Activated naive CD8-positive, alpha-beta T cell treated with anti-CD3 and anti-CD28 coated beads, Interleukin-2, amount 50 U/mL, for 16 hours (primary cell): Measurements from ENCODE around the gene CCS.
"Not testable (repeated sequence)": the region's sequence is repeated elsewhere in the genome, so short reads cannot be mapped to it uniquely, and the experiment has no call there.

Experiments used
- DNase-seq: peaks from one replicate; pipeline ENCODE4 v3.0.0-alpha.2; 2020; ENCODE audit warnings: low read depth, low spot score

The CCS gene

DNA sequence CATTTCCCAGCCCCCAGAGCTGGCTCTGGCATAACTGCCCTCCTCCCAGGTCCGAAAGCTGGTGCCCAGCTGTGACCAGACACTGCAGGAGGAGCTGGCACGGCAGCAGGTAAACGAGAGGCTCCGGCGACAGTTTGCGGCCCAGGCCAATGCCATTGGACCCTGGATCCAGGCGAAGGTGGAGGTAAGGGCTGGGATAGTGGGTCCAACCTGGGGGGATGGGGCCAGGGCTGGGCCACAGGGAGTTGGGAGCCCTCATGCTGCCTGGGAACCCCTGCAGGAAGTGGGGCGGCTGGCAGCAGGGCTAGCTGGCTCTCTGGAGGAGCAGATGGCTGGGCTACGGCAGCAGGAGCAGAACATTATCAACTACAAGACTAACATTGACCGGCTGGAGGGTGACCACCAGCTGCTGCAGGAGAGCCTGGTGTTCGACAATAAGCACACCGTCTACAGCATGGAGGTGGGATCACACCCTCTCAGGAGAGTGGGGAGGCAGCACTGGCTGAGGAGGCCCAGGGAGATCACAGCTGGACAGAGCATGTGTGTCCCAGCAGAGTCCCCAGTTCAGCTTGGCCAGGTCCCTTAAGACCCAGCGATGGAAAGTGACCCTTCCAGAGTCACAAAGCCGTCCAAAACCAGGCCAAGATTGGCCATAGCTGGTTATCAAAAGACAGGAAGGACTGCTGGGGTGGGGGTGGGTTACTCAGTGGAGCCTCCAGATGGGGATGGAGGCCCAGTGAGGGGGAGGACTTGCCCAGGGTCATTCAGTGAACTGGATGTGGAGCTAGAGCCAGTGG lies 31.6 kb upstream of the CCS start:
- DNase-seq, result no peak

DNA sequence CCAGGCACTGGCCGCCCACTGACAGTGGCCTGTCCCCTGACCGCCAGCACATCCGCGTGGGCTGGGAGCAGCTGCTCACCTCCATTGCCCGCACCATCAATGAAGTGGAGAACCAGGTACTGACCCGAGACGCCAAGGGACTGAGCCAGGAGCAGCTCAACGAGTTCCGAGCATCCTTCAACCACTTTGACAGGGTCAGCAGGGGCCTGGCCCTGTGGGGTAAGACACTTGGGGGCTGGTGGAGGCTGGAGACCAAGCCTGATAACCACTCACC lies 31.1 kb upstream of the CCS start:
- DNase-seq, result no peak

- no peak for DNase-seq
These were observed 30.7 kb upstream of the CCS start for GRCh38 chr11:66562275-66562674.

- DNase-seq, result no peak
These were observed 29.9 kb upstream of the CCS start for GRCh38 chr11:66562907-66563583.

DNA sequence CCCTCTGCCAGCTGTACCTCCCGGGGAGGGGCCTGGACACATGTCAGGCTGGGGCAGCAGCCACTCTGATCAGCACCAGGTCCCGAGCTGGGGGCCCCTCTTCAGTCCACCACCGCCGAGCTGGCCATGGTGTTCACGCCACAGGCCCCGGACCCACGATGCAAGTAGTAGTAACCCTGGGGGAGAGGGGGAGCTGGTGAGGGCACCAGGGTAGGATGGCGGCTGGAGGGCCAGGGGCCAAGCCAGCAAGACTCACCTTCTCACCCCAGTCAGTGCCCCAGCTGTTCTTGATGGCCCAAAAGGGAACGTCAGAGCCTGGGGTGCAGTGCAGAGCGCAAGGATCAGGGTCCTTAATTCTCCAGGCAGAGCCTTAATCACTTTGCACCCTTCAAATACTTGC lies 29.2 kb upstream of the CCS start:
- no peak for DNase-seq

DNA sequence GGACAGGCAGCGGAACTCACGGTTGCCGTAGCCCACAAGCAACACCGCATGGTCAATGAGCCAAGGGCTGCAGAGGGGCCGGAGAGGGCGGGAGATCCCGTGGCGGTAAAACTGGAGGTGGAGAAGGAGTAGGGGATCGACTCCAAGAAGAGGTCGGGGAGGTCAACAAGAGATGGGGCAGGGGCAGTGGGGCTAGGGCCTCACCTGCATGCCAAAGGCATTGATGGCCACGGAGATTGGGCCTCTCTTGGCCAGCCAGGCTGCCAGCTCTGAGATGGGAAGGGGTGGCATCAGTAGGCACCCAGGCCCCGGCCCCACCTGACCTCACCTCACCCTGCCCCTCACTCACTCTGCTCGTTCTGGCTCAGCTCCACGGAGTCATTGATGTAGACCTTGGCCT lies 28.4 kb upstream of the CCS start:
- DNase-seq, result no peak

GRCh38 chr11:66564984-66565383 lies 28.0 kb upstream of the CCS start:
- no peak for DNase-seq

DNA sequence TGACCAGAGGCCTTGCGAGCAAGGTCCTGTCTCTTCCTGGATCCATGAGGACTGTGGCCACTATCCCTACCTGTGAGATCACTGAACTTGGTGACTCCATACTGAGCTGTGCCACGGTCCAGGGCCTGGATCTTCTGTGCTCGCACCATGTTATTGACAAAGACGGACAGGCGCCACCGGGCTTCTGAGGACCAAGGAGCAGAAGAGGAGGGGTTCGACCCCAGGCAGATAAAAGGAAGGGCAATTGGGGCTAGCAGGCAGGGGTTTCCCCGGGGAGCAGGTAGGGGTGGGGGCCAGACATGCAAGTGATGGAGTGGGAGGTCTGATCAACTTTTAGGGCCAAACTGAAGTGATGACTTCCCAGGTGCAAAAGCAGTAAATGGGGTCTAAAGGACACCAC lies 26.8 kb upstream of the CCS start:
- no peak for DNase-seq

DNA sequence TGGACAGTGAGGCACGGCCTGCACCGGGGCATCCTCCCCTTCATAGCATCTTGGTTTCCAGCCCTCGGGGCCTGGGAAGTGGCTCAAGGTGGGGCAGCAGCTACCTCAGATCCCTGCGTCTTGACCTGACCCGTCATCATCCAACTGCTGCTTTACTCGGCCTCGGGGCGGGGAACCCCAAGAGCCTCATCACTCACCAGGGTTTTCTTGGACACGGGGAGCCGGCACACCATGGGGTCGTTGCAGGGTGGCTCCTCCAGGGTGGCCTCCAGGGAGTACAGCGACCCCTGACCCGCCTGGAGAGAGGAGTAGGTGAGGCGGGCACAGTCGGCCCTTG lies 25.2 kb upstream of the CCS start:
- no peak for DNase-seq

DNA sequence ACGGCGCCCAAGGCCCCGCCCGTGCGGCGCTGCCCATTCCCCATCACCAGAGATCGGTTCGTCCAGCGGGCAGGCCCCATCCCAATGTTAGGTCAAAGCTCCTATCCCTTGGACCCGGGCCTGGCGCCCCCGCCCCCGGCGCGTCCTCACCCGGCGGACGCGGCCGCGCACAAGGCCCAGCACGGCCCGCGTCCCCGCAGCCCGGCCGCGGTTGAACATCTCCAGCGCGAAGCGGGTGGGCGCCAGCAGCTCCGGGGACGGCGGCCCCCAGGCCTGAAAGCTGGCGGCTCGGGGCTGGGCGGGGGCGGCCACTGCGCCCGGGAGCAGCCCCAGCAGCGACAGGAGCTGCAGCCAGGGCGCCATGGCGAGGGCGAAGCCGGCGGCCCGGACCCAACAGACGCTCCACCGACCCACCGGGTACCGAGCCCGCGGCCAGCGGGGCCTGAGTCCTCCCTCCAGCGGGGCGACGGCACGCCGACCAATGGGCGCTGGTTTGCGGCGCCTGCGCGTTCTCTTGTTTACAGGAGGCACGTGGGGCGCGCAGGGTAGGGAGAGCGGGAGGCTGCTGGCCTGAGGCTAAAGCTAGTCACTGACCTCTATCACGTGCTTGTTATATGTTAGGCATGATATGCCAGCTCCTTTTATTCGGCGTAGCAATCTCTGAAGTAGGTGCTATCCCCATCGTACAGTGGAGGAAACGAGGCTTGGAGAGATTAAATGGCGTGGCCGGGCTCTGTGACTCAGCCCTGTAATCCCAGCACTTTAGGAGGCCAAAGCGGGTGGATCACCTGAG lies 24.7 kb upstream of the CCS start, which contains the start of gene CTSF:
Gene CTSF (minus strand): TSS at position 483 of the 793 bp plus-strand sequence. CDS start 120 bp downstream, at position 363.
- DNase-seq, result peak; percentile 32

GRCh38 chr11:66569076-66569475 lies 23.9 kb upstream of the CCS start:
- DNase-seq, result no peak

DNA sequence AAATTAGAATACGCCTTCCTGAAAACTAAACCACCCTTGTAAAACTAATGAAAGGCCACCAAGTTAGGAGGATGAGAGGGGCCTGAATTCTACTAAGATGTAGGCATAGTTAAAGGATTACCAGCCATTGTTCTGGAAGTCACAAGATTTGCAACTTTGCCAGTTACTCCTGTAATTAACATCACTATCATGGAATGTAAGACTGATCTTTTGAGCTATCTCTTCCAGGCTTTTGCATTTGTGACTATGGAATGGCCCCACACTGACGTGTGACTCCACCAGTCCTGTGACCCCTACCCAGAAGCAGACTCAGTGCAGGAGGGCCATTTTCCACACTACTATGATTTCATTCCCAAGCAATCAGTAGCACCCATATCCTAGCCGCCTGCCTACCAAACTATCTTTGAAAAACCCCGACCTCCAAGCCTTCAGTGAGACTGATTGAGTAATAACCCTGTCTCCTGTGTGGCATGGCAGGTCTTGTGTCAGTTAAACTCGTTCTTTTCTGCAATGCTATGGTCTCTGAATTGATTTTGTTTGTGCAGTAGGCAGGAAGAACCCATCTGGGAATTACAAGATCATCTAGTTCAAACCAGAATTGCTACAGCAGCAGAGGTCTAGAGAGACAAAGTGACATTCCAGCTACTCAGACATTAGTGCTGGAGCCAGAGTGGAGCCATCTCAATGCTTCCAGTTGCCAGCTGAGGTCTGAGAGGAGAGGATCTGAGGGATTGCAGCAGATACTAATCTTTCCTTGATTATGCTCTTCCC lies 22.7 kb upstream of the CCS start:
- DNase-seq, result no peak

- no peak for DNase-seq
These were observed 22.2 kb upstream of the CCS start for GRCh38 chr11:66570850-66571180.

GRCh38 chr11:66579017-66579606 lies 13.9 kb upstream of the CCS start:
- DNase-seq, result peak; percentile 67

DNA sequence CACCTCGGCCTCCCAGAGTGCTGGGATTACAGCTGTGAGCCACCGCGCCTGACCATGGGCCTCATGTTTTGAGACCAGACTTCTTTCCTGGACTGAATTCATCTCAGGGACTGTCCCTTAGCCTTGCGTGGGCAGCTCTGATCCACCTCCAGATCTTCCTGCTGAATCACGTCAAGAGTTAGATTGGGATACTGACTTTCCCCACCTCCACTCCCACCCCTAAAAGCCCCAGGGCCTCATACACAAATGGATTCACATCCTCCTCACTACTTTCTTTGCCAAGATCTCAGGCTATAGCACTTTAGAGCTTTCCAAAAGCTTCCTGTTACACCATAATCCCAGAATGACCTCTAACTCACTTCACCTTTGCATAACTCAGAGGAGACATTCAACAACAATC lies 12.2 kb upstream of the CCS start:
- no peak for DNase-seq

GRCh38 chr11:66581261-66581660 lies 11.7 kb upstream of the CCS start:
- no peak for DNase-seq

DNA sequence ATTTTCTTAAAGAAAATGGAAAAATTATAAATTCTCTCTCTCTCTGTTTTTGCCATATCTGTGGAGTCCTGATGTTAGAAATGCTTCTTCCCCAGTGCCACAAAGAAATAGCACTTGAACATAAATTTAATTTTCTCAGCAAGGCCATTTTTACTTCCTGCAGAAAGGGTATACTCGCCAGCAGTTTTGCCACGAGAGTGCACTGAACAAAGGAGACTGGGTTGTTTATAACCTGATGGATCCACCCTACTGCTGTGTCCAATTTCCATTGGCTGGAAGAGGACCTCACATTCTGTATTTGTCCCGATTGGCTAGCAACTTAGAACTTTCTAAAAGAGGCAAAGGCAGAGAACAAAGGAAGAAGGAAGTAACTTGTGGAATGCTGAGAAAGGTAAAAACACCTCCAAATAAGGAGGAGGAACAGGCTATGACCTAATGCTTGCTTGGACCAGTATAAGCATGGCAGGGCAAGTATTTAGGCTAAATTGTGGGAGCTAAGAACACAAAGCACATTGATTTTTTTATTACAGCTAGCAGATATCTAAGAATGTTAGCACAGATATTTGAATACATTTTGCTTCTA lies 10.3 kb upstream of the CCS start:
- DNase-seq, result not testable (repeated sequence)

- DNase-seq, result not testable (repeated sequence)
These were observed 7.5 kb upstream of the CCS start for GRCh38 chr11:66585447-66585846.

- no peak for DNase-seq
These were observed 6.8 kb upstream of the CCS start for GRCh38 chr11:66586136-66586535.

- DNase-seq, result not testable (repeated sequence)
These were observed 3.7 kb upstream of the CCS start for GRCh38 chr11:66589315-66589714.

DNA sequence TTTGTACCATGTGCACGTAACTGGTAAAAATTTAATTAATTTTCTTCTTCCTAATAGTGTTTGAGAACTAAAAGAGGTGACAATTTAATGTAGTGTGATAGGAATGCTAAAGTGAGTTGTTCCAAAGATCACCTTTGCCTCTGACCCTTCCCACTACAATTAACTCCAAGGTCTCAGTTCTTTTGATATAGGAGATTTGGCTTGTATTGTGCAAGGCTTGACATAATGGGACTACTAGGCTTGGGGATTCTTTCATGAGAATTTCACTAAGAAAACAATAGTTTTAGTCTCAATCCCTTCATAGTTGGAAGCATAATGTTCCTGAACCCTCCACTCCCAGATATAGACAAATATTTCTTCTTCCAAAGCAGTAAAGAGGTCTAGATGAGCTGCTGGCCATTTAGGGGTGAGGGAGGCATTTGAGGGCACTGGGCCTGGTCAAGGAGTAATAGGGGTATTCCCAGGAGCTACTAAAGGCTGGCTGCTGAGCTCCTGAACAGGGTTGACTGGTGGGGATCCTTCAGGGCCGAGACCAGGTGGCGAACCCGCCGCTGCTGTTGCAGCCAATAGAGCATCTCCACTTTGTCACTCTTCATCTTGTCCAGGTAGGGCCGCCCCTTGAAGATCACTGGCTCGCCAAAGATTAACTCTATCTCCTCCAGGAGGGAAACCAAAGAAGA lies 2.8 kb upstream of the CCS start:
- no peak for DNase-seq
